SK-N-SH treated with all-trans-retinoic acid at 6 μM for 48 hours (cell line): ENCODE data around the gene MED27.

Experiments used
- ARNTL ChIP-seq: fragments of 450-650 bp; formaldehyde crosslinking; IDR thresholded peaks from 2 replicates; pipeline ENCODE4 v1.5.0; 2020; ENCODE audit warnings: low read depth, mild to moderate bottlenecking, moderate library complexity, borderline replicate concordance
- CREB5 ChIP-seq: fragments of 250-450 bp; sonication (Bioruptor Pico); IDR thresholded peaks from 2 replicates; pipeline ENCODE4 v1.5.1; 2020; ENCODE audit warnings: low read depth, mild to moderate bottlenecking, moderate library complexity
- CSRNP3 ChIP-seq: fragments of 250-450 bp; sonication (Bioruptor Pico); IDR thresholded peaks from 2 replicates; pipeline ENCODE4 v1.5.1; 2021; ENCODE audit warnings: mild to moderate bottlenecking, moderate library complexity
- GLIS3 ChIP-seq: fragments of 250-450 bp; sonication (Bioruptor Pico); IDR thresholded peaks from 2 replicates; pipeline ENCODE4 v1.5.0; 2020; ENCODE audit warnings: mild to moderate bottlenecking, moderate library complexity
- OSR1 ChIP-seq: fragments of 250-450 bp; sonication (Bioruptor Pico); IDR thresholded peaks from 2 replicates; pipeline ENCODE4 v1.8.0; 2022; ENCODE audit warnings: moderate library complexity, mild to moderate bottlenecking, inconsistent platforms
- PATZ1 ChIP-seq: fragments of 250-450 bp; sonication (Bioruptor Pico); IDR thresholded peaks from 2 replicates; pipeline ENCODE4 v1.8.0; 2020; ENCODE audit warnings: mild to moderate bottlenecking, moderate library complexity, borderline replicate concordance
- POU6F1 ChIP-seq: fragments of 250-450 bp; sonication (Bioruptor Pico); IDR thresholded peaks from 2 replicates; pipeline ENCODE4 v1.8.0; 2021; ENCODE audit warnings: low read depth, mild to moderate bottlenecking, moderate library complexity, borderline replicate concordance
- TCF4 ChIP-seq: fragments of 250-450 bp; sonication (Bioruptor Pico); IDR thresholded peaks from 2 replicates; pipeline ENCODE4 v1.8.0; 2021; ENCODE audit warnings: mild to moderate bottlenecking, moderate library complexity, borderline replicate concordance
- TSHZ2 ChIP-seq: fragments of 250-450 bp; sonication (Bioruptor Pico); IDR thresholded peaks from 2 replicates; pipeline ENCODE4 v1.5.0; 2020; ENCODE audit warnings: mild to moderate bottlenecking, moderate library complexity
- ZC3H10 ChIP-seq: fragments of 250-450 bp; sonication (Bioruptor Pico); IDR thresholded peaks from 2 replicates; pipeline ENCODE4 v1.5.1; 2021; ENCODE audit warnings: mild to moderate bottlenecking, moderate library complexity
- ZFP3 ChIP-seq: fragments of 250-450 bp; sonication (Bioruptor Pico); IDR thresholded peaks from 2 replicates; pipeline ENCODE4 v1.5.0; 2020; ENCODE audit warnings: mild to moderate bottlenecking, moderate library complexity
- ZFP30 ChIP-seq: fragments of 450-650 bp; formaldehyde crosslinking; IDR thresholded peaks from 2 replicates; pipeline ENCODE4 v1.5.0; 2022; ENCODE audit warnings: mild to moderate bottlenecking, moderate library complexity
- ZNF565 ChIP-seq: fragments of 450-650 bp; formaldehyde crosslinking; conservative IDR thresholded peaks from 2 replicates; pipeline ENCODE4 v1.5.0; 2020; ENCODE audit warnings: low read depth, mild to moderate bottlenecking, moderate library complexity
- ZNF8 ChIP-seq: fragments of 450-650 bp; formaldehyde crosslinking; IDR thresholded peaks from 2 replicates; pipeline ENCODE4 v1.5.0; 2020; ENCODE audit warnings: mild to moderate bottlenecking, moderate library complexity

GRCh38 chr9:131818089-131818488 is 261.6 kb downstream of the MED27 start:
- TF ChIP-seq TSHZ2 (no peak), OSR1 (CRISPR knock-in tag) (no peak), ZFP3 (CRISPR knock-in tag) (no peak), ZC3H10 (CRISPR knock-in tag) (no peak), TCF4 (CRISPR knock-in tag) (no peak), CSRNP3 (CRISPR knock-in tag) (no peak), ARNTL (no peak), ZNF565 (CRISPR knock-in tag) (no peak), POU6F1 (CRISPR knock-in tag) (no peak), CREB5 (CRISPR knock-in tag) (no peak), PATZ1 (CRISPR knock-in tag) (no peak), ZFP30 (CRISPR knock-in tag) (no peak), ZNF8 (CRISPR knock-in tag) (no peak), GLIS3 (CRISPR knock-in tag) (no peak)
